ENCODE data around the gene SYT17. TPM values are rescaled to one million over a fixed set of nuclear protein-coding genes. Genes with fewer than 3 reads are reported as not detected.

Gene SYT17
- total RNA-seq, 6 experiments from 2014 or later: not detected

GRCh38 chr16:19219836-19220235 lies 51.8 kb downstream of the SYT17 start:
- H3K27me3 Mint-ChIP-seq (ENCODE audit: insufficient read depth): peaks cover 2% of the 10 kb centered on the region; the same call in 1 of the 2 replicates
- no peak for TF ChIP-seq CTCF (IDR thresholded peaks at IDR 0.05)
- no peak overlapping the region for H3K27ac Mint-ChIP-seq
- H3K36me3 Mint-ChIP-seq (ENCODE audit: low read depth): no peaks in the 10 kb centered on the region
- no peak for DNase-seq
- H3K4me3 Mint-ChIP-seq: no peak overlapping the region
- no peaks in the 10 kb centered on the region; the same call in 1 of the 2 replicates for H3K9me3 Mint-ChIP-seq
- no peaks in the 10 kb centered on the region for H3K4me1 Mint-ChIP-seq (ENCODE audit: low read depth)

- Mint-ChIP-seq H3K36me3 (ENCODE audit: low read depth) (no peaks in the 10 kb centered on the region), H3K27me3 (ENCODE audit: insufficient read depth) (peaks cover 4% of the 10 kb centered on the region), H3K27ac (no peak overlapping the region), H3K4me1 (ENCODE audit: low read depth) (peaks cover 12% of the 10 kb centered on the region), H3K4me3 (no peak overlapping the region), H3K9me3 (no peaks in the 10 kb centered on the region)
- peak; percentile 81 for TF ChIP-seq CTCF (IDR thresholded peaks at IDR 0.05)
- DNase-seq: no peak
These were observed 55.5 kb downstream of the SYT17 start for GRCh38 chr16:19223235-19224170.

GRCh38 chr16:19225651-19226050 lies 57.6 kb downstream of the SYT17 start:
- H3K36me3 Mint-ChIP-seq (ENCODE audit: low read depth): no peaks in the 10 kb centered on the region
- peaks cover 12% of the 10 kb centered on the region for H3K4me1 Mint-ChIP-seq (ENCODE audit: low read depth)
- TF ChIP-seq CTCF (IDR thresholded peaks at IDR 0.05): no peak
- H3K27me3 Mint-ChIP-seq (ENCODE audit: insufficient read depth): peaks cover 5% of the 10 kb centered on the region
- no peak overlapping the region for H3K27ac Mint-ChIP-seq
- no peak for DNase-seq
- H3K4me3 Mint-ChIP-seq: no peak overlapping the region
- H3K9me3 Mint-ChIP-seq: no peaks in the 10 kb centered on the region

- Mint-ChIP-seq H3K4me1 (ENCODE audit: low read depth) (peaks cover 12% of the 10 kb centered on the region), H3K36me3 (ENCODE audit: low read depth) (no peaks in the 10 kb centered on the region), H3K27me3 (ENCODE audit: insufficient read depth) (peaks cover 5% of the 10 kb centered on the region), H3K27ac (no peak overlapping the region), H3K9me3 (peaks cover 4% of the 10 kb centered on the region; the same call in 1 of the 2 replicates), H3K4me3 (no peak overlapping the region)
- no peak for TF ChIP-seq CTCF (IDR thresholded peaks at IDR 0.05)
- no peak for DNase-seq
These were observed 59.6 kb downstream of the SYT17 start for GRCh38 chr16:19227643-19228042.

- H3K4me1 Mint-ChIP-seq (ENCODE audit: low read depth): peaks cover 12% of the 10 kb centered on the region
- no peak for DNase-seq
- no peak overlapping the region for H3K27ac Mint-ChIP-seq
- H3K4me3 Mint-ChIP-seq: no peak overlapping the region
- TF ChIP-seq CTCF (IDR thresholded peaks at IDR 0.05): no peak
- peaks cover 4% of the 10 kb centered on the region; the same call in 1 of the 2 replicates for H3K9me3 Mint-ChIP-seq
- no peaks in the 10 kb centered on the region for H3K36me3 Mint-ChIP-seq (ENCODE audit: low read depth)
- H3K27me3 Mint-ChIP-seq (ENCODE audit: insufficient read depth): peaks cover 5% of the 10 kb centered on the region
These were observed 60.0 kb downstream of the SYT17 start for GRCh38 chr16:19228052-19228451.
